Adrenal gland (tissue), 5 donors: ENCODE measurements around the gene UBAC2.

Experiments used
- POLR2A ChIP-seq, 2 donors: fragments of 450-650 bp; IDR thresholded peaks; one replicate each; pipeline ENCODE4 v1.6.1; 2017; ENCODE audit warnings: antibody characterized with exemption in 2 of 2, mild to moderate bottlenecking in 2 of 2, moderate library complexity in 1 of 2
- TF ChIP-seq, protein P1 (sequence below), 6 experiments: fragments of 450-650 bp in 4 of 6; fragments of 200-600 bp in 2 of 6; sonication (generic) in 1 of 6; IDR thresholded peaks; 1 replicate in 5 of 6; 2 replicates in 1 of 6; pipeline versions ENCODE4 v1.5.1 to v1.8.0; 2016 to 2021; ENCODE audit warnings: antibody characterized with exemption in 6 of 6, mild to moderate bottlenecking in 2 of 6, moderate library complexity in 1 of 6
- donor health status: DM: no; HTN: no; CAD: no.

DNA sequence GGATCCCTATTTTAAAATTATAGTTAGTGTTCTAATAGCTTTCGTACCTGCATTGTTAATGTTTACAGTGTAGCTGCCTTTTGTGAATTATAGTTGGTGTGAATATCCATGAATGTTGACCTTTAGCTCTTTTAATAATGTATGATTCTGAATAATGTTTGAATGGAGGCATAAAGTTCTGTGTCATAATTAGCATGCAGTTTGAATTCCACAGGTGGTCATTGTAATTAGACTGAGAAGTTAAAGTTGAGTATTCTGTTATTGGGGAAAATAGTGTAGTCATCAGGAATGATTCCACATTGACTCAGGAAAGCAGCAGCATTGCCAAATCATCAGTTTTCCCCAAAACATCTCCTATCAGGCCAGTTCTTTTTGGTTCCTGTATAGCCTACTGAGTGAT, 45.4 kb downstream of the UBAC2 start:
- TF ChIP-seq, protein P1, sequence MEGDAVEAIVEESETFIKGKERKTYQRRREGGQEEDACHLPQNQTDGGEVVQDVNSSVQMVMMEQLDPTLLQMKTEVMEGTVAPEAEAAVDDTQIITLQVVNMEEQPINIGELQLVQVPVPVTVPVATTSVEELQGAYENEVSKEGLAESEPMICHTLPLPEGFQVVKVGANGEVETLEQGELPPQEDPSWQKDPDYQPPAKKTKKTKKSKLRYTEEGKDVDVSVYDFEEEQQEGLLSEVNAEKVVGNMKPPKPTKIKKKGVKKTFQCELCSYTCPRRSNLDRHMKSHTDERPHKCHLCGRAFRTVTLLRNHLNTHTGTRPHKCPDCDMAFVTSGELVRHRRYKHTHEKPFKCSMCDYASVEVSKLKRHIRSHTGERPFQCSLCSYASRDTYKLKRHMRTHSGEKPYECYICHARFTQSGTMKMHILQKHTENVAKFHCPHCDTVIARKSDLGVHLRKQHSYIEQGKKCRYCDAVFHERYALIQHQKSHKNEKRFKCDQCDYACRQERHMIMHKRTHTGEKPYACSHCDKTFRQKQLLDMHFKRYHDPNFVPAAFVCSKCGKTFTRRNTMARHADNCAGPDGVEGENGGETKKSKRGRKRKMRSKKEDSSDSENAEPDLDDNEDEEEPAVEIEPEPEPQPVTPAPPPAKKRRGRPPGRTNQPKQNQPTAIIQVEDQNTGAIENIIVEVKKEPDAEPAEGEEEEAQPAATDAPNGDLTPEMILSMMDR (IDR thresholded peaks at IDR 0.05) = no peak
- no peak for TF ChIP-seq POLR2A (IDR thresholded peaks at IDR 0.05)
